ENCODE measurements around the gene ABR. TPM values are rescaled to one million over a fixed set of nuclear protein-coding genes. Genes with fewer than 3 reads are reported as not detected.
A peak's percentile ranks its signal among the peaks of the same experiment; 100 is the strongest.
"Not testable (repeated sequence)": the region's sequence is repeated elsewhere in the genome, so short reads cannot be mapped to it uniquely, and the experiment has no call there.

ABR gene
- total RNA-seq, 2 donors from 2014 or later: 71.4 to 87.2 TPM

- ATAC-seq (replicated peaks): no peak
- Mint-ChIP-seq H3K9me3 (no peaks in the 10 kb centered on the region), H3K27me3 (no peaks in the 10 kb centered on the region), H3K4me3 (no peak overlapping the region), H3K4me1 (no peaks in the 10 kb centered on the region), H3K36me3 (ENCODE audit: low read depth) (no peaks in the 10 kb centered on the region), H3K27ac (no peak overlapping the region)
Measured at GRCh38 chr17:987931-988330, 191.8 kb downstream of the ABR start.

- Mint-ChIP-seq H3K36me3 (ENCODE audit: low read depth) (no peaks in the 10 kb centered on the region), H3K4me1 (no peaks in the 10 kb centered on the region), H3K4me3 (no peak overlapping the region), H3K27ac (no peak overlapping the region), H3K9me3 (no peaks in the 10 kb centered on the region), H3K27me3 (no peaks in the 10 kb centered on the region)
- no peak for ATAC-seq (replicated peaks)
Measured at GRCh38 chr17:986322-986929, 193.4 kb downstream of the ABR start.

GRCh38 chr17:983921-984320 lies 195.9 kb downstream of the ABR start:
- ATAC-seq (replicated peaks): no peak

GRCh38 chr17:981292-981658 lies 198.5 kb downstream of the ABR start:
- H3K36me3 Mint-ChIP-seq (ENCODE audit: low read depth): no peaks in the 10 kb centered on the region
- H3K27ac Mint-ChIP-seq: peak overlapping the region; percentile 29
- no peaks in the 10 kb centered on the region for H3K9me3 Mint-ChIP-seq
- H3K4me1 Mint-ChIP-seq: peaks cover 11% of the 10 kb centered on the region
- peaks cover 16% of the 10 kb centered on the region for H3K27me3 Mint-ChIP-seq
- ATAC-seq (replicated peaks): no peak
- peak overlapping the region; percentile 73 for H3K4me3 Mint-ChIP-seq

More at GRCh38 chr17:983921-984320, 195.9 kb downstream of the ABR start:
- H3K36me3 Mint-ChIP-seq (ENCODE audit: low read depth): no peaks in the 10 kb centered on the region
- no peaks in the 10 kb centered on the region for H3K9me3 Mint-ChIP-seq
- no peaks in the 10 kb centered on the region for H3K27me3 Mint-ChIP-seq
- no peak overlapping the region for H3K27ac Mint-ChIP-seq
- peaks cover 6% of the 10 kb centered on the region for H3K4me1 Mint-ChIP-seq
- no peak overlapping the region for H3K4me3 Mint-ChIP-seq

GRCh38 chr17:980406-981291 lies 199.1 kb downstream of the ABR start:
- Mint-ChIP-seq H3K27me3 (peaks cover 19% of the 10 kb centered on the region), H3K36me3 (ENCODE audit: low read depth) (no peaks in the 10 kb centered on the region), H3K4me3 (peak overlapping the region; percentile 73), H3K27ac (peak overlapping the region; percentile 29), H3K9me3 (no peaks in the 10 kb centered on the region), H3K4me1 (peaks cover 11% of the 10 kb centered on the region)
- ATAC-seq (replicated peaks): peak; percentile 73

GRCh38 chr17:979539-980405 lies 200.0 kb downstream of the ABR start, which contains the start of gene NXN:
Gene NXN, minus strand, starts transcription at chr17:979776.
- Mint-ChIP-seq H3K27me3 (peaks cover 22% of the 10 kb centered on the region), H3K36me3 (ENCODE audit: low read depth) (no peaks in the 10 kb centered on the region), H3K4me1 (peaks cover 11% of the 10 kb centered on the region), H3K9me3 (no peaks in the 10 kb centered on the region), H3K4me3 (peak within 1 kb of the TSS; percentile 73), H3K27ac (no peak within 1 kb of the TSS)
- ATAC-seq (replicated peaks): peak; percentile 85

- Mint-ChIP-seq H3K4me1 (peaks cover 11% of the 10 kb centered on the region), H3K27me3 (peaks cover 25% of the 10 kb centered on the region), H3K36me3 (ENCODE audit: low read depth) (no peaks in the 10 kb centered on the region), H3K27ac (no peak overlapping the region), H3K4me3 (no peak overlapping the region), H3K9me3 (no peaks in the 10 kb centered on the region)
- ATAC-seq (replicated peaks): no peak
Measured at GRCh38 chr17:979212-979538, 200.6 kb downstream of the ABR start.

GRCh38 chr17:978103-979093 lies 201.4 kb downstream of the ABR start:
- H3K27ac Mint-ChIP-seq: no peak overlapping the region
- no peak for ATAC-seq (replicated peaks)
- H3K4me1 Mint-ChIP-seq: peaks cover 11% of the 10 kb centered on the region
- H3K27me3 Mint-ChIP-seq: peaks cover 26% of the 10 kb centered on the region
- no peaks in the 10 kb centered on the region for H3K9me3 Mint-ChIP-seq
- peak overlapping the region; percentile 74 for H3K4me3 Mint-ChIP-seq
- H3K36me3 Mint-ChIP-seq (ENCODE audit: low read depth): no peaks in the 10 kb centered on the region

- Mint-ChIP-seq H3K4me3 (no peak overlapping the region), H3K27me3 (peaks cover 30% of the 10 kb centered on the region), H3K27ac (no peak overlapping the region), H3K9me3 (no peaks in the 10 kb centered on the region), H3K4me1 (peaks cover 11% of the 10 kb centered on the region), H3K36me3 (ENCODE audit: low read depth) (no peaks in the 10 kb centered on the region)
- no peak for ATAC-seq (replicated peaks)
Measured at GRCh38 chr17:977166-977565, 202.6 kb downstream of the ABR start.

- peaks cover 11% of the 10 kb centered on the region for H3K4me1 Mint-ChIP-seq
- ATAC-seq (replicated peaks): no peak
- H3K27ac Mint-ChIP-seq: no peak overlapping the region
- H3K27me3 Mint-ChIP-seq: peaks cover 30% of the 10 kb centered on the region
- H3K4me3 Mint-ChIP-seq: no peak overlapping the region
- no peaks in the 10 kb centered on the region for H3K36me3 Mint-ChIP-seq (ENCODE audit: low read depth)
- no peaks in the 10 kb centered on the region for H3K9me3 Mint-ChIP-seq
Measured at GRCh38 chr17:976312-976711, 203.5 kb downstream of the ABR start.

- peaks cover 30% of the 10 kb centered on the region for H3K27me3 Mint-ChIP-seq
- no peak overlapping the region for H3K4me3 Mint-ChIP-seq
- no peak overlapping the region for H3K27ac Mint-ChIP-seq
- H3K9me3 Mint-ChIP-seq: no peaks in the 10 kb centered on the region
- peaks cover 5% of the 10 kb centered on the region for H3K4me1 Mint-ChIP-seq
- no peaks in the 10 kb centered on the region for H3K36me3 Mint-ChIP-seq (ENCODE audit: low read depth)
- no peak for ATAC-seq (replicated peaks)
Measured at GRCh38 chr17:975371-975915, 204.3 kb downstream of the ABR start.

GRCh38 chr17:974778-975177 lies 205.0 kb downstream of the ABR start:
- H3K4me1 Mint-ChIP-seq; ATAC-seq (replicated peaks); H3K4me3 Mint-ChIP-seq; H3K27ac Mint-ChIP-seq; H3K36me3 Mint-ChIP-seq (ENCODE audit: low read depth); H3K9me3 Mint-ChIP-seq: not testable (repeated sequence)
- peaks cover 32% of the 10 kb centered on the region for H3K27me3 Mint-ChIP-seq

- ATAC-seq (replicated peaks): no peak
- no peak overlapping the region for H3K27ac Mint-ChIP-seq
- H3K4me1 Mint-ChIP-seq: peaks cover 2% of the 10 kb centered on the region
- peaks cover 34% of the 10 kb centered on the region for H3K27me3 Mint-ChIP-seq
- H3K36me3 Mint-ChIP-seq (ENCODE audit: low read depth): no peaks in the 10 kb centered on the region
- H3K4me3 Mint-ChIP-seq: peak overlapping the region; percentile 6
- H3K9me3 Mint-ChIP-seq: no peaks in the 10 kb centered on the region
Measured at GRCh38 chr17:973053-973452, 206.7 kb downstream of the ABR start.

Data from activated T-helper 17 cell treated with anti-CD3 and anti-CD28 coated beads, Interleukin-2, amount 50 U/mL, for 72 hours (primary cell).